Kidney tubule cell (primary cell): Measurements from ENCODE around the gene SYF2.
A peak's percentile ranks its signal among the peaks of the same experiment; 100 is the strongest.
"Not testable (repeated sequence)": the region's sequence is repeated elsewhere in the genome, so short reads cannot be mapped to it uniquely, and the experiment has no call there.

Source experiments
- DNase-seq: peaks from one replicate; pipeline ENCODE4 v3.0.0-alpha.2; 2018; ENCODE audit warnings: low spot score

The SYF2 gene

GRCh38 chr1:25246600-25247023, 14.3 kb upstream of the SYF2 start:
- DNase-seq, result no peak

DNA sequence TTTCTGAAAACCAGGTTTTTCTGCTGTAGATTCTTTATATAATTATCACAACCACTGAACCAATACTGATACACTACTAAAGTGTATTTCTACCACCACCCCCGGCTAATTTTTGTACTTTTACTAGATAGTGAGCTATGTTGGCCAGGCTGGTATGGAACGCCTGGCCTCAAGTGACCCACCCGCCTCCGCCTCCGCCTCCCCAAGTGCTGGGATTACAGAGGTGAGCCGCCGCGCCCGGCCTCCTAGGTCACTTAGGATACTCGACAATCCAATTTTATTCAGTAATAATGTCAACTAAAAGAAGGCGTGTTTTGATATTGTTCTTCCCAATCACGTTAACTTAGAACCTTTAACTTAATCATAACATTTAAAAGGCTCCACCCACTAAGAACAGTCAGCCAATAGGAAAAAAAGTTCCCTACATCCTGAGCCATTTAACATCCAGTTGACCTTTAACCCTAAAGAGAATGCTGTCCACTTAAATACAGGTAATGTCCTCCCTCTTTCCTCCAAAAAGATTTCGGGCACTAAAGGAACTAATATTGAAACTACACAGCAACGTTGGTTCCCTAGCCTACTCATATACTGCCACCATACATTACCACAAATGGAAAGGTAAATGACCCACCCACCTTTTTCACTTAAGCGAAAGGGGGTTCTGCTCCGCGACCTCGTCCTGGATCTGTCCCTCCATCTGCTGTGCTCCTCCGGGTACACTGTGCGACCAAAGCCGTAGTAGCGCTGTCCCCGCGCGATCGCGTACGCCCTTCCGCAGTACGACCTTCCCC, 13.7 kb upstream of the SYF2 start:
- DNase-seq, result peak; percentile 52

GRCh38 chr1:25245393-25245792, 13.1 kb upstream of the SYF2 start:
- DNase-seq, result no peak

DNA sequence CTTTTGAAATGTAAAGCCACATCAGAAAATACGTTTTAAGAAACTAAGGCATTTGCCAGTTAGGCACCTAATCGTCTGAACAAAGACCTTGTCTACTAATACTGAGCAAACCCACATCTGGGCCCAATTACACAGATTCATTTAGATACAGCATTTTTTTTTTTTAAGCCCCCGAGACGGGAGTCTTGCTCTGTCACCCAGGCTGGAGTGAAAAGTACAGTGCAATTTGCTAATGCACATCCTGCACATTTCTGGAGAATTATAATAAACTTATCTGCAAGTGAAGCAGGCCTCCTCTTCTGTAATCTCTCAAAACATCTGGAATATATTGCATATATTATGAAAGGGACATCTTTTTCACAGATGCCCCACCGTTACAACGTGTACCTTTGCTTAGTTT, 11.6 kb upstream of the SYF2 start:
- DNase-seq, result no peak

DNA sequence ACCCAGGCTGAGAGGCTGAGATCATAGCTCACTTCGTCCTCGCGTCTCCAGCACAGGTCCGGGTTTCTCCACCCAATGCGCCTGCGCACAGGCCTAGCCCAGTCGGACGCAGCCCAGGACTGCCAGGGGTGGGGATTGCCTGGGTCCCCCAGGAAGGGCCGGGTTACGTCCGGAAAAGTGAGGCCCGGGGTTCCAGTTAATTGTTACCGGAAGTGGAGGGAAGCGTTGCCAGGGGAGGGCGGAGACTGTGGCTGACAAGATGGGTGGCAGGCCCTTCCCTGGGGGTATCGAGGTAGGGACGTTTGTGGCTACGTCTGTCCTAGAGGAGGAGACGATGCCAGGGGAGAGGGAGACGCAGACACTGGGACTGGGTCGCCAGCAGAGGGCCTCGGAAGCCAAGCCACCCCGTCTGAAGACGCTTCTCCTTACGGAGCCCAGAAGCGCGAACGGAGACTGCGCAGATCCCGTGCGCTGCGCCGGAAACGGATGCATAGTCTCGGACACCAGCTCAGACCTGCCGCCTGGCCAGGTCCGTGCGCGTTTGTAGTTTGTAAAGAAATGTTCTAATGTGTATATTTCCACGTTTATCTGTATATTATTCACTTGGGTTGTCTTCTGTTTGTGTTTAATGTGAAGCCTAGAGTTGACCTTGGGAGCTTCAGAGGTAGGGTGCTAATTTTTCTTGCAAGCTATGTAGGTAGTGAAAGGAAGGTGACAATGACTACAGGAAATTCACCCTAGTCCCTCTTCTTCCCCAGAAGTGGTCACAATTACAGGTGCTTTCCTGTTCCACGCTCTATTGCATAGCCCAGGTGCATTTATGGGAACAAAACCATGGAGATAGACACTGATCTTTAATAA, 7.6 kb upstream of the SYF2 start:
- DNase-seq, result peak; percentile 94

DNA sequence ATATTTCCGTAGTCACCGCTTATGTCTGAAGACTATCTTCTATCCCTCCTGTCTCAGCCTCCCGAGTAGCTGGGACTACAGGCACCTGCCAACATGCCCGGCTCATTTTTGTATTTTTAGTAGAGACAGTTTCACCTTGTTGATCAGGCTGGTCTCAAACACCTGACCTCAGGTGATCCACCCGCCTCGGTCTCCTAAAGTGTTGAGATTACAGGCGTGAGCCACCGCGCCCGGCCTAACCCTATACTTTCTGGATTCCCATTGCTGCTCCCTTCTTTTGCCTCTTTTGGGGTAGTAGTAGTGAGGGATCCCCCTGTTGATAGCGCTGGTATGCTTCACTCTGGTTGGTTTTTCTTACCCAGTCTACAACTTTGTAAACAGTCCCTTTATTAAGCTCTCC, 5.7 kb upstream of the SYF2 start:
- no peak for DNase-seq

GRCh38 chr1:25236261-25236660, 4.0 kb upstream of the SYF2 start:
- DNase-seq, result not testable (repeated sequence)

GRCh38 chr1:25235411-25235810, 3.1 kb upstream of the SYF2 start:
- not testable (repeated sequence) for DNase-seq

DNA sequence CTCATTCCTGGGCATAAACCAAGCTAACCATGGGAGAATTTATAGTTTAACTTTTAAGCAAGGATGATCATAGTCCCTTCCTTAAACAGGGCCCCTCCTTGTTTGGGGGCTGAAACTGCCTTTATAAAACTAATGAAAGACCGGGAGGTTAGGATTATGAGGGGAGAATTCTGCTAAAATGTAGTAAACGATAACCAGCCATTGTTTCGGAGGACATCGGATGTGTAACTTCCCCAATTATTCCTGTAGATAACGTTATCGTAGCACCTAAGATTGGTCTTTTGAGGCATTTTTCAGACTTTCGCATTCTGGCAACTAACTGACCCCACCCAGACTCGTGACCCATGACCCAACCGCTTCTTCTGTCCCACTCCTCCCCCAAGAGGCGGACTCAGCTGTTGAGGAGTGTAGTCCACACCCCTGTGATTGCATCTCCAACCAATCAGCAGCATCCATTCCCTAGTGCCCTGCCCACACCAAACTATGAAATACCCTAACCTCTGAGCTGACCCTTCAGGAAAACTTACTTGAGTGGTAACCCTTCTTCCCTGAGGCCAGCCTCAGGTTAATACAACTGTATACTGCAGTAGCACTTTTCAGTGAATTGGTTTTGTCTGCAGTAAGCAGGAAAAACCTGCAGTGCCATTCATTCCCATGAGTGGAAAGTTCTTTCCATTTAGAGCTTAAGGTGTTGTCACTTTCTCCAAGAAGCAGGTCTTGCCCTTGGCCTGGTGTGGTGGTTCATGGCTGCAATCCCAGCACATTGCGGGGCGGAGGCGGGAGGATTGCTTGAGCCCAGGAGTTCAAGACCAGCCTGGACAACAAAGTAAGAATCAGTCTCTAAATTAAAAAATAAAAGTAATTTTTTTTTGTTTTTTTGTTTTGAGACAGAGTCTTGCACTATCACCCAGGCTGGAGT, 823 bp upstream of the SYF2 start:
- peak; percentile 86 for DNase-seq

- DNase-seq, result no peak
Measured at GRCh38 chr1:25223471-25223870, 8.8 kb downstream of the SYF2 start.

- DNase-seq, result no peak
Measured at GRCh38 chr1:25222606-25223005, 9.7 kb downstream of the SYF2 start.

DNA sequence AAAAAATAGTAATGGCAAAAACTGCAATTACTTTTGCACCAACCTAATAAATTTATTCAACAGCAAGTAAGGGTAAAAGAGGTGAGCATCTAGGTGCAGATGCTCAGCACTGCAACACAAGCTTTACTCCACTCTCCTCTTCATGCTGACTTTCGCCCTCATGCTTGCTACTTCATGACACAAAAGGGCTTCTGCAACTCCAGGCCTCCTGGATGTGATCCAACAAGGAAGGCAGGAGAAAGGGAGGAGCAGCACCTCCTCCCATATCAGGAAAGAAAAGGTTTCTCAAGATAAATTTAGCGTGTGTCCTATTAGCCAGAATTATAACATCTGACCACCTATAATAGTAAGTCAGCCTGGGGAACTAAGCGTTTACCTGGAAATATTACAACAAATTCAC, 11.6 kb downstream of the SYF2 start:
- DNase-seq, result no peak

GRCh38 chr1:25219661-25220251, 12.5 kb downstream of the SYF2 start:
- no peak for DNase-seq

GRCh38 chr1:25217598-25218232, 14.6 kb downstream of the SYF2 start:
- no peak for DNase-seq

GRCh38 chr1:25217015-25217414, 15.3 kb downstream of the SYF2 start:
- no peak for DNase-seq

DNA sequence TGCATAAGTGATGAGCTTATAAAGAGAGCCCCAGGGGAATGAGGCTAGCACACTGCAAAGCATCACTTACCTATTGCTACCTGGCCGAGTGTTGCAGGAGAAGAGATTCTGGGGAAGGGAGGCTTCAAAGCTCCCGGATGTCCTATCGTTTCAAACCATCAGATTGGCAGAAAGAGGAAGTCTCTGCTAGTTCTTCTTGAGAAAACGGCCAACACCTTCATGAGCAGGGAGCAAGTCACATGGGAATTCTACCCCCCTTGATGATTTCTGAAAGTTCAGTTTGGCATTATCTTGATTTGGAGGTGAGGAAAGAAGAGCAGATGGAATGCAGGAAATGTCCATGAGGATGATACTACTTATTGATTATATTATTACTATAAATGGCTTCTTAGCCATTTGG, 16.2 kb downstream of the SYF2 start:
- no peak for DNase-seq

DNA sequence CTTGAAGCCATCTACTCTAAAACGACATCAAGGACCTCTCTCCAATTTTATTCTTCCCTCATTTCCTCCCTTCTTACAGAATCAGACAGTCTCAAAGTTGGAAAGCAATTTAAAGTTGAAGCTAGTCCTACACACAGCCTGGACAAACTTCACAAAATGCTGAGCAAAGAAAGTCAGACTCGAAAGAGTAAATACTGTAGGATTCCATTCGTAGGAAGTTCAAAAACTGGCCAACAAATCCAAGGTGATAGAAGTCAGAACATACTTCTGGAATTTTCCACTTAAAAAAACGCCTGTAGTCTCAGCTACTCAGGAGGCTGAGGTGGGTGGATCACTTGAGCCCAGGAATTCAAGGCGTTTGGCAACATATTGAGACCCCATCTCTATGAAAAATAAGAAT, 19.6 kb downstream of the SYF2 start:
- no peak for DNase-seq

DNA sequence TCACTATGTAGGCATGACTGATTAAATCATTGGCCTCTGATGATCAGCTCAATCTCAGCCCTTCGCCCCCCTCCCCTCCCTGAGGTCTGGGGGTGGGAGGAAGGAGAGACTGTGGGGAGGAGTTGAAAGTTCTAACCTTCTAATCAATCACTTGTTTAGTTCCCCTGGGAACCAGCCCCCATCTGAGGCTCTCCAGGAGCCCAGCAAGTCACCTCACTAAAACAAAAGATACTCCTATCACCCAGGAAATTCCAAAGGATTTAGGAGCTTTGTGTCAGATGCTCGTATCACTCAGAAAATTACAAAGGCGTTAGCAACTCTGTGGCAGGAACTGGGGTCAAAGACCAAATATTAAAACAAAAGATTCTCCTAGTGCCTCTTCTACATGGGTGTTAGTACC, 21.6 kb downstream of the SYF2 start:
- DNase-seq, result no peak

GRCh38 chr1:25209516-25209915, 22.8 kb downstream of the SYF2 start:
- DNase-seq, result no peak

DNA sequence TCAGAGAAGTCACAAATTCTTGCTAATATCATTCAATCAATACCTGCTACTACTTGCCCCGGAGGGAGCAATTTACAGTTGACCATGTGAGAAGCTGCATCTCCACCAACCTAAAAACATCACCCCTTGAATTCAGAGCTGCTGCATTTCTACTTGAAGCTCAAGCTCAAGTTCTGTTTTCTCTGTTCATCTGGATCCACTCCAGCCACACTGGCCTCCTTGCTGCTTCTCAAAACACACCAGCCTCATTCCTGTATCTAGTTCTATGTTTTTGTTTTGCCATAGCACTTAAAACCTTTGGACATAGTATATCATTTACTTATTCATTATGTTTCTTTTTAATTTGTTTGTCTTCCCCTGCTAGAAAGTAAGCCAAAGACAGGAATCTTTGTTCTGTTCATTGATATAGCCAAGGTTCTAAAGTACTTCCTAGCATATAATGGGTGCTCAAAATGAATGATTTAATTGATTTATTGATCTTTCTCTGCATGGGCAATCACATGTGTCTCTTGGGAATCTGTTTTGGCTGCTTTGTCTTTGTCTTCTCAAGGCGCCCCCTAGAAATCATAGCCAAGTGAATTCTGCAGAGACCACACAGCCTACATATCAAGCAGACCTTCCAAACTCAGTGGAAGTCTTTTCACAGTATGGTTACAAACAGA, 23.6 kb downstream of the SYF2 start:
- DNase-seq, result no peak

DNA sequence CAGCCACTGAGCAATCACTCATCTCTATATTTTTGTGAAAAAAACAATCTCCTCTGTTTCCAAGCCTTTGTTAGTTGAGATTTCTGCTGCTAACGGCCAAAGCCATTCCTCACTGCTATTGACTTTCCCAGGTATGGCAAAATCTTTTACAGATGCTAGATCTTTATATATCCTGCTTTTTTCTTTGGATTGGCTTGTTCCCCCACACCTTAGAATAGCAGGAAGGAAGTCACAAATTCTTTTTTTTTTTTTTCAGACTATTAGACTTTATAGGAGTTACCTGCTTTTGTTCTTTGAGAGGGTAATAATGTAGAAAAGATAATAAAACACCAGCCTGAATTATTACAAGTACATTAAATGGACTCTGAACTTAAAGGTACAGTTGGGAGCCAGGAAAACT, 24.2 kb downstream of the SYF2 start:
- no peak for DNase-seq
